ENCODE results near the gene C10orf90.

Gene C10orf90

GRCh38 chr10:126663880-126664279 is 6.6 kb downstream of the C10orf90 start:
- Histone ChIP-seq H3K9me3 (ENCODE audit: insufficient read depth, low read depth, low read length) (peaks cover 6% of the 10 kb centered on the region; the same call in 1 of the 2 replicates), H3K4me2 (ENCODE audit: low read depth, low read length, poor library complexity, severe bottlenecking) (no peak overlapping the region)

GRCh38 chr10:126663328-126663727 is 7.2 kb downstream of the C10orf90 start:
- TF ChIP-seq CTCF (conservative IDR thresholded peaks at IDR 0.05; ENCODE audit: low read length) (no peak), EZH2phosphoT487 (IDR thresholded peaks at IDR 0.05; ENCODE audit: borderline replicate concordance) (no peak)
- Histone ChIP-seq H3K9ac (ENCODE audit: low read depth, low read length, poor library complexity, severe bottlenecking) (no peak overlapping the region), H3K27me3 (ENCODE audit: insufficient read depth, low read length, poor library complexity, severe bottlenecking) (no peaks in the 10 kb centered on the region), H4K20me1 (ENCODE audit: insufficient read depth, low read length, poor library complexity, severe bottlenecking) (no peaks in the 10 kb centered on the region), H3K9me2 (replicated peaks; ENCODE audit: low read depth, low read length) (no peaks in the 10 kb centered on the region), H3K9me3 (ENCODE audit: insufficient read depth, low read depth, low read length) (peaks cover 6% of the 10 kb centered on the region; the same call in 1 of the 2 replicates), H3K4me2 (ENCODE audit: low read depth, low read length, poor library complexity, severe bottlenecking) (no peak overlapping the region), H3K4me1 (ENCODE audit: insufficient read depth, low read length, poor library complexity, severe bottlenecking) (no peaks in the 10 kb centered on the region), H3K4me3 (ENCODE audit: low read length, poor library complexity, severe bottlenecking) (no peak overlapping the region), H3K36me3 (ENCODE audit: insufficient read depth, low read length) (no peaks in the 10 kb centered on the region), H2AFZ (ENCODE audit: low read length) (no peak overlapping the region), H3F3A (ENCODE audit: low read depth) (no peaks in the 10 kb centered on the region), H3K79me2 (ENCODE audit: insufficient read depth, low read length) (no peaks in the 10 kb centered on the region)

More at GRCh38 chr10:126663880-126664279, 6.6 kb downstream of the C10orf90 start:
- Histone ChIP-seq H3K9me2 (replicated peaks; ENCODE audit: low read depth, low read length) (no peaks in the 10 kb centered on the region), H3K4me1 (ENCODE audit: insufficient read depth, low read length, poor library complexity, severe bottlenecking) (no peaks in the 10 kb centered on the region), H3K27me3 (ENCODE audit: insufficient read depth, low read length, poor library complexity, severe bottlenecking) (no peaks in the 10 kb centered on the region), H3K36me3 (ENCODE audit: insufficient read depth, low read length) (no peaks in the 10 kb centered on the region), H3K9ac (ENCODE audit: low read depth, low read length, poor library complexity, severe bottlenecking) (no peak overlapping the region), H3K79me2 (ENCODE audit: insufficient read depth, low read length) (no peaks in the 10 kb centered on the region), H3F3A (ENCODE audit: low read depth) (no peaks in the 10 kb centered on the region), H4K20me1 (ENCODE audit: insufficient read depth, low read length, poor library complexity, severe bottlenecking) (no peaks in the 10 kb centered on the region), H2AFZ (ENCODE audit: low read length) (no peak overlapping the region), H3K4me3 (ENCODE audit: low read length, poor library complexity, severe bottlenecking) (no peak overlapping the region)
- TF ChIP-seq CTCF (conservative IDR thresholded peaks at IDR 0.05; ENCODE audit: low read length) (no peak), EZH2phosphoT487 (IDR thresholded peaks at IDR 0.05; ENCODE audit: borderline replicate concordance) (no peak)

- Histone ChIP-seq H3K9me3 (ENCODE audit: insufficient read depth, low read depth, low read length) (peaks cover 6% of the 10 kb centered on the region; the same call in 1 of the 2 replicates), H4K20me1 (ENCODE audit: insufficient read depth, low read length, poor library complexity, severe bottlenecking) (no peaks in the 10 kb centered on the region), H3K36me3 (ENCODE audit: insufficient read depth, low read length) (no peaks in the 10 kb centered on the region), H2AFZ (ENCODE audit: low read length) (no peak overlapping the region), H3K4me1 (ENCODE audit: insufficient read depth, low read length, poor library complexity, severe bottlenecking) (no peaks in the 10 kb centered on the region), H3F3A (ENCODE audit: low read depth) (no peaks in the 10 kb centered on the region), H3K4me3 (ENCODE audit: low read length, poor library complexity, severe bottlenecking) (no peak overlapping the region), H3K27me3 (ENCODE audit: insufficient read depth, low read length, poor library complexity, severe bottlenecking) (no peaks in the 10 kb centered on the region), H3K79me2 (ENCODE audit: insufficient read depth, low read length) (no peaks in the 10 kb centered on the region), H3K9ac (ENCODE audit: low read depth, low read length, poor library complexity, severe bottlenecking) (no peak overlapping the region), H3K9me2 (replicated peaks; ENCODE audit: low read depth, low read length) (no peaks in the 10 kb centered on the region), H3K4me2 (ENCODE audit: low read depth, low read length, poor library complexity, severe bottlenecking) (no peak overlapping the region)
- TF ChIP-seq CTCF (conservative IDR thresholded peaks at IDR 0.05; ENCODE audit: low read length) (no peak), EZH2phosphoT487 (IDR thresholded peaks at IDR 0.05; ENCODE audit: borderline replicate concordance) (no peak)
These were observed 8.5 kb downstream of the C10orf90 start for GRCh38 chr10:126661841-126662515.
